ENCODE data around the gene NFATC1.

GRCh38 chr18:79507546-79508480 is 112.1 kb downstream of the NFATC1 start:
- TF ChIP-seq POLR2AphosphoS5 (IDR thresholded peaks at IDR 0.05) (peak; percentile 50 to 65 (median 55)), EP300 (IDR thresholded peaks at IDR 0.05; ENCODE audit: low read depth) (no peak), CTCF (IDR thresholded peaks at IDR 0.05) (no peak)

Measured in transverse colon (tissue), 4 donors.